Mesothelial cell of epicardium (in vitro differentiated cells): Measurements from ENCODE around the gene MAB21L4. TPM values are rescaled to one million over a fixed set of nuclear protein-coding genes. Genes with fewer than 3 reads are reported as not detected.
A peak's percentile ranks its signal among the peaks of the same experiment; 100 is the strongest.

Experiments used
- DNase-seq, 2 experiments: peaks; one replicate each; pipeline ENCODE4 v3.0.0; 2021; ENCODE audit warnings: low spot score in 2 of 2; ENCODE audit not compliant: unreplicated experiment in 2 of 2
- H3K27ac Mint-ChIP-seq: 2 replicates; pipeline ENCODE4 v1.8.0; 2021; ENCODE audit warnings: mixed read lengths
- H3K27me3 Mint-ChIP-seq: 2 replicates; pipeline ENCODE4 v1.8.0; 2021; ENCODE audit warnings: low read depth, mixed read lengths
- H3K36me3 Mint-ChIP-seq: 2 replicates; pipeline ENCODE4 v1.8.0; 2021; ENCODE audit warnings: mixed read lengths
- H3K4me1 Mint-ChIP-seq: 2 replicates; pipeline ENCODE4 v1.8.0; 2021; ENCODE audit warnings: mixed read lengths
- H3K4me3 Mint-ChIP-seq: 2 replicates; pipeline ENCODE4 v1.8.0; 2021; ENCODE audit warnings: mild to moderate bottlenecking, moderate library complexity, mixed read lengths
- H3K9me3 Mint-ChIP-seq: 2 replicates; pipeline ENCODE4 v1.8.0; 2021; ENCODE audit warnings: mixed read lengths
- total RNA-seq: library from RNA; stranded (reverse); gene quantifications from 3 replicates; pipeline ENCODE4 v1.2.1, GENCODE V29; 2021
- TF ChIP-seq, protein P1 (sequence below): fragments of 200-600 bp; sonication (generic); IDR thresholded peaks from one replicate; pipeline ENCODE4 v1.5.0; 2021; ENCODE audit warnings: antibody characterized with exemption; ENCODE audit not compliant: unreplicated experiment

MAB21L4 gene
- total RNA-seq, 1 donor from 2014 or later: 2.4 TPM

DNA sequence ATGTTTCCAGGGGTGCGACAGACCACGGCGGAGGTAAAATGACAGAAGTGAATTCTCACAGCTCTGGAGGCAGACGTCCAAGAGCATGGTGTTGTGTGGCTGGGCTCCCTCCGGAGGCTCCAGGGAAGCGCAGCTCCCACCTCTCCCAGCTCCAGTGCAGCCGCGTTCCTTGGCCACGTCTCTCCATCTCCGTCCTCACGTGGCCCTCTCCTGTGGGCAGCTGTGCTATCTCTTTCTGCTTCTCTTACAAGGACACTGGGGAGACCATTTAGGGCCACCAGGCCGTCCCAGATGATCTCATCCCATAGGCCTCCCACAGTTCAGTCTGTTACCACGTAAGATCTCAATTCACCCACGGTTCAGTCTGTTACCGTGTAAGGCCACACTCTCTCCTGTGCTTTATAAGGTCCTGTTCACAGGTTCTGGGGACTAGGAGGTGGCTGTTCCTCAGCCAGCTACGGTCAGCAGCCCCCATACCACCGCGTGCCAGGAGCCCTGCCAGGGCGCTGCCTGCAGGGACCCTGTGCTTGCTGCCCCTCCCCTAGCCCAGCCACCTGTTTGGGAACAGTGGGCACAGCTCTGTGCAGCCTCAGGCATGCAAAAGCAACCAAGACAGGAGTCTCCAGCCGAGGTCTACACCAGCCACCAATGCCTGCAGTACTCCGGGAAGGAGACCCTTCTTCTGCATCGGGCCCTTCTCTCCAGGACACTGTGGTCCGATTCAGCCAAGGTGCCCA, 2.9 kb upstream of the MAB21L4 start:
- Mint-ChIP-seq H3K4me3 (no peak overlapping the region), H3K9me3 (peaks cover 6% of the 10 kb centered on the region), H3K4me1 (peaks cover 18% of the 10 kb centered on the region), H3K27me3 (no peaks in the 10 kb centered on the region), H3K27ac (peak overlapping the region; percentile 18), H3K36me3 (no peaks in the 10 kb centered on the region)
- DNase-seq: no peak
- TF ChIP-seq, protein P1, sequence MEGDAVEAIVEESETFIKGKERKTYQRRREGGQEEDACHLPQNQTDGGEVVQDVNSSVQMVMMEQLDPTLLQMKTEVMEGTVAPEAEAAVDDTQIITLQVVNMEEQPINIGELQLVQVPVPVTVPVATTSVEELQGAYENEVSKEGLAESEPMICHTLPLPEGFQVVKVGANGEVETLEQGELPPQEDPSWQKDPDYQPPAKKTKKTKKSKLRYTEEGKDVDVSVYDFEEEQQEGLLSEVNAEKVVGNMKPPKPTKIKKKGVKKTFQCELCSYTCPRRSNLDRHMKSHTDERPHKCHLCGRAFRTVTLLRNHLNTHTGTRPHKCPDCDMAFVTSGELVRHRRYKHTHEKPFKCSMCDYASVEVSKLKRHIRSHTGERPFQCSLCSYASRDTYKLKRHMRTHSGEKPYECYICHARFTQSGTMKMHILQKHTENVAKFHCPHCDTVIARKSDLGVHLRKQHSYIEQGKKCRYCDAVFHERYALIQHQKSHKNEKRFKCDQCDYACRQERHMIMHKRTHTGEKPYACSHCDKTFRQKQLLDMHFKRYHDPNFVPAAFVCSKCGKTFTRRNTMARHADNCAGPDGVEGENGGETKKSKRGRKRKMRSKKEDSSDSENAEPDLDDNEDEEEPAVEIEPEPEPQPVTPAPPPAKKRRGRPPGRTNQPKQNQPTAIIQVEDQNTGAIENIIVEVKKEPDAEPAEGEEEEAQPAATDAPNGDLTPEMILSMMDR: no peak

DNA sequence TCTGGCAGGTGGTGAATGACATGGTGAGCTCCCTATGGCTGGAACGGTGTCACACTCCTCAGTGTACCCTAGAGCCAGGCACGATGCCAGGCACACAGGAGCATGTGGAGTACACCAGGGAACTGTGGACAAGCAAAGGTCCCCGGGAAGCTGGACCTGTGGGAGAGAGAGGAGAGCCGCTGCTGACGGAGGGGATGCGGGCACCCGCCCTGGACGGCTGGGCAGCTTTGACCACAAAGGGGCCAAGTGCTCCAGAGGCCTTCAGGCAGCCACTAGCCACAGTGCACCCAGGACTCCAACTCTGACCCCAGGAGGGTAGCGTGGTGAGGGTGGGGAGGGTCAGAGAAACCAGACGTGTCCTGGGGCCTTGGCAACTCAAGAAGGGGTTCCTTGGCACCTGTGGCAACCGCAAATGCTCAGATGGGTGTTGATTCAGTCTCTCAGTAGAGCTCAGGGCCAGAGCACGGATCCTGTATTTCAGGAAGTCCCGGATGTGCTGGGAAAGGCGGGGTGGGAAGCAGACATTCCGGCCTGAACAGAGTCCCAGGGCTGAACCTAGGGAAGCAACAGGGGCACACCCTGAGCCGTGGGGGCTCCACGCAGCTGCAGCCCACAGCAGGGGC, 2.3 kb upstream of the MAB21L4 start:
- Mint-ChIP-seq H3K4me1 (peaks cover 24% of the 10 kb centered on the region), H3K36me3 (no peaks in the 10 kb centered on the region), H3K27me3 (no peaks in the 10 kb centered on the region), H3K9me3 (peaks cover 6% of the 10 kb centered on the region), H3K4me3 (no peak overlapping the region), H3K27ac (peak overlapping the region; percentile 18)
- DNase-seq: no peak
- TF ChIP-seq, protein P1: no peak

DNA sequence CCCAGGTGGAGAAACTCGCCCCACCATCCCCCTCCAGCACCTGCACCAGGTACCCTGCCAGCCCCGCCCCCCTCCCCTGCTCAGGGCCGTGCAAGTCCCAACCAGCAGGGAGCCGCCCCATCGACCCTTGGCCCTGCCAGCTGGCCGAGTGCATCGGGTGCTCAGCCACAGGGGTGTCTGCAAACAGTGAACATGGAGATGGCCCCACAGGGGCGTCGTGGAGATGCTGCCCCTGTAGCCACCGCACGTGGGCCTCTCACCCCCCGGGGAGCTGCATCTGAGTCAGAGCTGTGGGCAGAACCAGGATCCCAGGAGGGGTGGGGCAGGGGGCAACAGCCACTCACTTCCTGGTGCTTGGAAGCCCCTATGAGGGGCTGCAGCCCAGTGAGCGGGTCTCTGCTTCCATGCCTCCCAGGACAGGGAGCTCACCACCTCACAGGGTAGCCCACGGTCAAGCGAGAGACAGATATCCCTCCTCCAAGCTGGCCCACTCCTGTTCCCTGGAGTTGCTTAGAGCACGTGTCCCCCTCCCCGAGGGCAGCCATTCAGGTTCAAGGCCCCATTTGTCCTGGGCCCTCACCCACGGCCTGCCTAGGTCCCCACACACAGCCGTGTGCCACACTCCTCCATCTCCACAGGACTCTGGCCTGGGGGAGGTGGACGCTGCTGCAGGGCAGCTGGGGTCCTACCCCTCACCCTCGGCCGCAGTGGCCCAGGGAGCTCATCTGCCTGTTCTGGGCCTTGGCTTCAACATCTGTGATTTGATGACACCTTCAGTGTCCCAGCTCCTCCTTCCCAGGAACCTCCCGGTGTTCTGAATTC, 1.1 kb upstream of the MAB21L4 start:
- Mint-ChIP-seq H3K9me3 (peaks cover 6% of the 10 kb centered on the region), H3K27ac (no peak overlapping the region), H3K27me3 (no peaks in the 10 kb centered on the region), H3K4me1 (peaks cover 24% of the 10 kb centered on the region), H3K36me3 (no peaks in the 10 kb centered on the region), H3K4me3 (no peak overlapping the region)
- no peak for DNase-seq
- TF ChIP-seq, protein P1: no peak

DNA sequence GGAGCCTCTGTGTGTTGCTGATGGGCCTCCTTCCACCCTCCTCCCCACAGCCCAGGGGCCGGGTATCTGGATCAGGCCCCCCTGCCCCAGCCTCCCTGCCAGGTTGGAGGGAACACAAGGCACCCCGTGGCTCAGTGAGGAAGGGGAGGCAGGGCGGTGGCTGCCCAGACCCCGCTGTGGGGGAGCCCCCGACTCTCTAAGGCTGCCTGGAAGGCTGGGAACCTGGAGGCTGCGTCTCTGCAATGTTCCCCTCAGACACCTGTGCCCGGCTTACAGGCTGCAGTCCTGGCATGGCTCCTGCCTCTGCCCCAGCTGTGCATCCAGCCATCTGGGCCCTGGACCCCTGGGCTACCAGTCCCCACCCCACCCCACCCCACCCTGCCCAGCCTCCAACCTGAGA, 438 bp upstream of the MAB21L4 start:
- H3K9me3 Mint-ChIP-seq: peaks cover 6% of the 10 kb centered on the region
- TF ChIP-seq, protein P1: no peak

DNA sequence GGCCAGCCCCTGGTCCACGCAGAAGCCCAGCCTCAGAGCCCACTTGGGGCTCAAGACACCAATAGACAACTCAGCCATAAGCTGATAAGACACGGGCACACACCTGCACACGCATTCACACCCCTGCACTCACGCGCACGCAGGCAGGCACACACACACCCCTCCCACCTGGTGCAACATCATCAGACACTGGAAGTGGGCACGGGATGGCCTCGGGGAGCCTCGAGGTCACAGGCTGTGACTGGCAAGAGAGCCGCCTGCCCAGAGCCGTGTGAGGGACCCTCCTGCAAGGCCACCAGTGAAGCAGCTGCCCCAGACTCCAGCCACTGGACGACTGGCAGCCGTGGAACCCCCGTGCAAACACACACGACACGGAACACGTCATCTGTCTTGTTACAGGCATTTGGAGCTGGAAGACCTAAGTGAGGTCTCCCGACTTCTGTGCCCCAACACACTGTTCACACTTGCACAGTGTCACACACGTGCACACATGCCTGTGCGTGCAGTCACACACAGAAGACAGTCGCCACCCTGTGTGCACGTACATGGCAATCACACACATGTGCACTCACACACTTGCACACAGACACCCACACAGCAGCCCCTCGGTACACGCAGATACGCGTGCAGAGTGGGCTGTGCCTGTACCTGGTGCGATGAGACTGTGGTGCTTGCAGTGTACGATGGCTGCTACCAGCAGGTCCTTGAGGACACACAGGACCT, 959 bp downstream of the MAB21L4 start:
- no peak overlapping the region for H3K4me3 Mint-ChIP-seq
- H3K36me3 Mint-ChIP-seq: no peaks in the 10 kb centered on the region
- peaks cover 24% of the 10 kb centered on the region for H3K4me1 Mint-ChIP-seq
- TF ChIP-seq, protein P1: no peak
- H3K27ac Mint-ChIP-seq: peak overlapping the region; percentile 47
- no peaks in the 10 kb centered on the region for H3K9me3 Mint-ChIP-seq
- H3K27me3 Mint-ChIP-seq: no peaks in the 10 kb centered on the region
- DNase-seq: no peak

More for the DNA sequence above, 438 bp upstream of the MAB21L4 start:
- Mint-ChIP-seq H3K4me1 (peaks cover 24% of the 10 kb centered on the region), H3K27me3 (no peaks in the 10 kb centered on the region), H3K36me3 (no peaks in the 10 kb centered on the region), H3K27ac (no peak overlapping the region), H3K4me3 (no peak overlapping the region)
- DNase-seq: no peak
